DMS 273 treated with DMSO at 0.1 percent for 48 hours (cell line): Measurements from ENCODE around the gene CGB3.
"Not testable (repeated sequence)": the region's sequence is repeated elsewhere in the genome, so short reads cannot be mapped to it uniquely, and the experiment has no call there.

Experiments used
- DNase-seq: peaks from one replicate; lab custom pipeline; 2025; lab: John Stamatoyannopoulos, UW

The CGB3 gene

DNA sequence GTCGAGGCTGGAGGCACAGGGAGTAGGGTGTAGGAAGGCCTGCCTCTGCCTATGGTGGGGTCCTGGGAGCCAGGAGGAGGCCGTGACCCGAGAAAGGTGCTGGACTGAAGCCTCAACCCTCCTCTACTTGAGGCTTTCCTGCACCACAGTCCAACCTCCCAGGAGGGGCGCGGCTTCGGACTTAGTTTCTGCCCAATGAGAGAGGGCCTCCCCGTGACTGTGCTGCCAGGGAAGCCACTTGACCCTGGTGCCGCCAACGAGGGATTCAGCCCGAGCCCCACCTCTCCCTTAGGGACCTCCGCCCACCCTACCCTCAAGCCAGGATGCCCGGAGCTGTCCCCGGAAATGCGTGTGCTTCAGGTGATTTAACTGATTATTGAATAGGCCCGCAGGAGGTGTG is at the start of gene CGB3:
CGB3 (minus strand) TSS at position 101 of the 400 bp plus-strand sequence. CDS start 362 bp downstream, outside the sequence.
- DNase-seq, result not testable (repeated sequence)

DNA sequence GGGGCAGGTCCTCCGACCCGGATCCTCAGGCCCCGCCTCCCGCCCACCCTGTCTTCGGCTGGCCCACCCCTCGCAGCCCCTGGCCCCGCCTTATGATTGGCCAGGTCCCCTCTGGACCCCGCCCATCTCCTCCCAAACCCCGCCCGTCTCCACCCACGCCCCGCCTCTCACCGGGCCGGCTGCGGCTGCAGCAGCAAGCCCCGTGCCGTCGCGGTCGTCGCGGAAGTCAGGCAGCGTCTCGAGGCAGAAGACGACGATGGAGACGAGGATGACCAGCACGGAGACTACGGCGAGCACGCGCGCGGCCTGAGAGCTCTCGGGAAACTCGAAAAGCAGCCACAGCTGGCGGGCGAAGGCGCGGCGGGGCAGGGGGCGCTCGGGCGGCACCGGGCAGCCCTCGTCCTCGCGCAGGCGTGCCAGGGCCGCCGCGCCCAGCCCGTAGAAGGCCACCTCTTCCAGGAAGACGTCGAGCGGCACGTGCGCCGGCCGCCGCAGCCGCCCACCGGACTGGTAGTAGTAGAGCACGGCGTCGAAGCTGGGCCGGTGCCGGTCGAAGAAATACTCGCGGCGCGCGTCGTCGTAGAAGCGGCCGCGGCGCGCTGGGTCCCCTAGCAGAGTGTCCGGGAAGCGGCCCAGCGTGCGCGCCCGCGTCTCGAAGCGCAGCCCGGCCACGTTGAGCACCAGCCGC is 47.9 kb upstream of the CGB3 start:
- no peak for DNase-seq

DNA sequence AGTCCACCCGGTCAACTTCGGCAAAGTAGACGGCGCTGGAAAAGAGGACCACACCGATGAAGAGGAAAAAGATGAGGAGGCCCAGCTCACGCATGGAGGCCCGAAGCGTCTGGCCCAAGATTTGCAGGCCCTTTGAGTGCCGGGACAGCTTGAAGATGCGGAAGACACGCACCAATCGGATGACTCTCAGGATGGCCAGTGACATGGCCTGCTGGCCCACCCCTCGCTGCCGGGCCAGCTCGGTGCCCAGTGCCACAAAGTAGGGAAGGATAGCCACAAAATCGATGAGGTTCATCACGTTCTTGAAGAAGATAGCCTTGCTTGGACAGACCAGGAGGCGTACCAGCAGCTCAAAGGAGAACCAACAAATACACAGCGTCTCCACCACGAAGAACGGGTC is 46.3 kb upstream of the CGB3 start:
- no peak for DNase-seq

DNA sequence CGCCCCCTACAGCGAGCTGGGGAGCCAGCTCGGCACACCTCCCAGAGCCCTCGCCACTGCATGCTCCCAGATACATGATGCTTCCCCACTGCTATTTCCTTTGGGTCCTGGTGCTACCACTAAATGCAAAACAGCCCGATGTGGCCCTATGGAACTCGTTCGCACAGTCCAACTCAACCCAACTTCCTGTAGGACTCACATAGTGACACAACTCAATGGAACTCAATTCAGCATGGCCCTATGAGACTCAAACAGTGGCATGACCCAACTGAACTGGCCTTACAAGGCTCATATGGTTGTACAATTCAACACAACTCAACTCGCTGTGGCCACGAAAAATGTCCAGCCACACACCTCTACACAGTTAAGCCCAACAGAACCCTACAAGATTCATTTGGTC is 44.9 kb upstream of the CGB3 start:
- no peak for DNase-seq

DNA sequence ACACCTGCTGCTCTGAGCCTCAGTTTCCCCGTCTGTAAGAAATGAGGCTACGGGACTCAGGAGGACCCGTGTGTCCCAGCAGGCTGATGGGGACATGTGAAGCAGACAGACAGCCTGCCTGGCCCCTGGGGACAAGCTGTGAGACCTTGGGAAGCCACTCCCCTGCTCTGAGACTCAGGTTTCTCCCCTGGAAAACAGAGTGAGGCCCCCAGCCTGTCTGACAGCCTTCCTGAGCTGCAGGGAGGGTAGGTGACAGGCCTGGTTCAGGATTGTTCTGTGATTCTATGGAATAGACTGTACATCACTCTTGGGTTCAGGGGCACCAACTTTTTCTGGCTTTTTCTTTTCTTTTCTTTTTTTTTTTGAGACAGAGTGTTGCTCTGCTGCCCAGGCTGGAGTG is 43.4 kb upstream of the CGB3 start:
- no peak for DNase-seq

DNA sequence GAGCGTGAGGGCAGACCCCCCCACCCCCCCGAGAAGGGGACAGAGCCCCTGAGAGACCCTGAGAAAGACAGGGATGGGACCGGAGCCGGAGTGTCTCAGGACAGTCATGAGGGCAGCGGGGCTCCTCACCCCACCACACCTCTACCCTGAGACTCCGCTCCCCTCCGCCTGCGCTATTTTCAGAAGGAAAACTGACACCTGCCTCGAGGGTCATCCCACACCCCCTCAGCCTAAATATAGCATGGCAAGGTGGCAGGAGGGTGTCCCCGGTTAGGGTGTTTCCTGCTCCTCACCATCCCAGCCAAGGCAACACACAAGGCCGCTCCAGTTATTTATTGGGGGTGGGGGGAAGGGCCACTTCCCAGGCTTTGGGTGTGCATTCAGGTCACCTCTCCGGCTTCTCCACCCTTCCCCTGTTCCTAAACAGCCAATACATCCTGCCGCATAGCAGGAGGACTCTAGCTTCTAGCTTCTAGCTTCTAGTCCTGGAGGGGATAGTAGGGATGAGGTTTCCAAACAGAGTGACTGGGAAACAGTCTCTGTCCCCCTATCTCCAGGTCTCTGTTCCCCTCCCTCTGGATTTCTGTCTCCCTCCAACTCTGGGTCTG is 41.9 kb upstream of the CGB3 start:
- no peak for DNase-seq

DNA sequence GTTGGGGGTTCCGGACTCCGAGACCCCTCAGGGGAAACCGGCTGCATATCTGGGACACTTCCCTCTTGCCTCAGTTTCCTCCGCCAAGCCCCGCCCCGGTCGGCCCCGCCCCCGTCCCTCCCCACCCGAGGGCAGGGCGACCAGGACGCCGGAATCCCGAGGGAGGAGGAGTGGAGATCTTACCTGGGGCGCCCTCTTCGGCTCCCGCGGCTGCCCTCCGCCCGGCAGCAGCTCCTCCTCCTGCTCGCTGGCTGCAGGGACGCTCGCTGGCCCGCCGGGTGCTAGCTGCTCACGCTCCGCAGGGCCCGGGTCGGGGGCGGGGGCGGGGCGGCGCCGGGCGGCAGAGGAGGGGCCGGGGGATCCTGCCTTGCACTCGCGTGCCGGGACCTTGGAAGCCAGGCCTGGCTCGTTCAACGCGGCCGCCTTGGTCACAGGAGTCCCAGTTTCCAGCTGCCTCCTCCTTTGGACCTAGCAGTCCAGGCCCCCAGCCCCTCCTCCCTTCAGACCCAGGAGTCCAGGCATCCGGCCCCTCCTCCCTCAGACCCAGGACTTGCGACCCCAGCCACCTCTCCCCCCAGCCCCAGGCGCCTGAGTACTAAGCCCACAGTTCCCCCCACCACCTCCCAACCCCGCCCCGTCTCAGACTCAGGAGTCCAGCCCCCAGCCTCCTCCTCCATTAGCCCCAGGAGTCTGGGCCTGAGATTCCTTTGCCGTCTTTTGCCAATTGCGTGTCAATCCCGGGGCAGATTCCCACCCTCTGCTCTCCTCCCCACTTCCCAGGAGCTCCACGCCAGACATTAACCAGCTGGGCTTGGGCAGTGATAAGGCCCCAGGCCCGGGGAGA is 40.9 kb upstream of the CGB3 start, which contains the start of gene NTF4:
NTF4 (minus strand) TSS at position 51 of the 844 bp plus-strand sequence. CDS start 2,821 bp downstream, outside the sequence.
- DNase-seq, result no peak

DNA sequence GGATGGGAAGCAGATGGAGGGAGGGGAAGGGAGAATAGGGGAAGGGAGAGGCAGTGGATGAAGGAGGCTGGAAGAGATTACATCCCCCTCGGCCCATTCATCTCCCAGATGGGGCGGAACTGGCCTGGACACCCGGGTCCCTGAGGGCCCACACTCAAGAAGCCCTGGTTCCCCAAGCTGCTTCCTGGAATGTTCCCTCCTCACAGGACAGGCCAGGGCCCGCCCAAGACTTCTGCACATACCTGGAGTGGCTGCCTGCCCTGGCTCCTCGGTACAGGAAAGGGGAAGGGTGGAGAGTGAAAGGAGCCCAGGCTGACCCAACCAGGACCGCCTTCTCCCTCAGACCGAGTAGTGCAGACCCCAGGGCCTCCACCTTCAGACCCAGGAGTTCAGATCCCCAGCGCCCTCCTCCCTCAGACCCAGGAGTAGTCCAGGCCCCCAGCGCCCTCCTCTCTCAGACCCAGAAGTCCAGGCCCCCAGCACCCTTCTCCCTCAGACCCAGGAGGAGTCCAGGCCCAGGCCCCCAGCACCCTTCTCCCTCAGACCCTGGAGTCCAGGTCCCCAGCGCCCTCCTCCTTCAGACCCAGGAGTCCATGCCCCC is 40.0 kb upstream of the CGB3 start:
- DNase-seq, result no peak

DNA sequence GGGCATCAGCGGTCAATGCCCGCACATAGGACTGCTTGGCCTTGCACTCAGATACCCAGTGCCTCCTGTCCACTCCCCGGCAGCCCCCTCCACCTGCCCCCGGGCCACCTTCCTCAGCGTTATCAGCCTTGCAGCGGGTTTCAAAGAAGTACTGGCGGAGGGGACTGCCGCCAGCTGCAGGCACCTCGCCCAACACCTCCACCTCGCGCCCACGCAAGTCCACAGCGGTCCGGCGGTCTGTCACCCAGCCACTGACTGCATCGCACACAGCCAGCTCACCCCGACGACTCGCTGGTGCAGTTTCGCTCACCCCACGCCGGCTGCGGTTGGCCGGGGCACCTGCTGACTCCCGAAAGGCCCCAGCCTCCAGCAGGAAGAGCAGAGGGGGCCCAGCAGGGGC is 37.3 kb upstream of the CGB3 start:
- DNase-seq, result no peak

DNA sequence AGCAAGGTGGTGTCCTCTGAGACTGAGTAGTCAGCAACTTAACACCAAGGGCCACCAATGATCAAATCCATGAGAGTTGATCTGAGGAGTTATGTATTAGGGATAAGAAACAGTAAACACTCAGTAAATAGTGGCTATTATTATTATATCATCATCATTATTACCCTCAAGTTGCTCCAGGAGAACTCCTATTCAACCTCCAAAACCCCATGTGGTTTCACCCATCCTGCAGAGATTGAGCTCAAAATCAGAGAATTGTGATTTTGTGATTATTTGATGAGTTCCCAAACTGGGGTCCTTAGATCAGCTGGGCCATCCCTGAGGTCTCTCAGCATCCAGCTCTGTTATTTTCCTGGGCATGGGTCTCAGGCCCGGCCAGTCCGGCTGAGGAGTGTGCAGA is 36.9 kb upstream of the CGB3 start:
- no peak for DNase-seq

DNA sequence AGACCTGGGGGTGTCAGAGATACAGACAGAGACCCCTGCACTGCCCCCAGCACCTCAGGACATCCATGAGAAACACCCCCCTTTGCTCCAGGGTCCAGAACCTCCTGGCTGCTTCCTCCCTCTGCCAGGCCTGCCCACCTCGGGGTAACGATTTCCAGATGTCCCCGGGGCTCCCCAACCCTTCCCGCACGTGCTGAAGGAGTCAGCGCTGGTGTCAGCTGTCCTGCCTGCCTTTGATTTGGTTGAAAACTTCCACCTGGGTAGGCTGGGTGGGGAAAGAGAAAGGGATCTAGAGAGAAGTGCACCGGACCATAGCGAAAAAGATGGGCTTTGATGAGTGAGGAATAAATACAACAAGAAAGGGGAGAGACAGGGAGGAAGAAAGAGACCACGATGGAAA is 34.9 kb upstream of the CGB3 start:
- DNase-seq, result no peak

DNA sequence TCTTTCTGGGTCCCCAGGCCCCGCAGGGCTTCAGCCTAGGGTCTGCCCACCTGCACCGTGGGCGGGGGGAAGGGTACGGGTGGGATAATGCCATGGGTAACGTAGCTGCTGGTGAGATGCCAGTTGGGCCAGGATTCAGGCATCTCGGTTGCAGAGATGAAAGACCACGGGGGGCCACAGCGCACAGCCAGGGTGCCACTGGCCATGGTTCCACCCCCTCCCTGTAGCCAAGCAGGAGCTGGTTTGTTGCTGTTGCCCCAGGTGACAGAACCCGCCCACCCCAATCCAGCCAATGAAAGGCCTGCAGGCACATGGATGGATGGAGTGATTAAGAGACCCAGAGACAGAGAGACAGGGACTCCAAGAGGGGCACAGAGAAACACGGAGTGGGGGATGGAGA is 34.4 kb upstream of the CGB3 start:
- no peak for DNase-seq

DNA sequence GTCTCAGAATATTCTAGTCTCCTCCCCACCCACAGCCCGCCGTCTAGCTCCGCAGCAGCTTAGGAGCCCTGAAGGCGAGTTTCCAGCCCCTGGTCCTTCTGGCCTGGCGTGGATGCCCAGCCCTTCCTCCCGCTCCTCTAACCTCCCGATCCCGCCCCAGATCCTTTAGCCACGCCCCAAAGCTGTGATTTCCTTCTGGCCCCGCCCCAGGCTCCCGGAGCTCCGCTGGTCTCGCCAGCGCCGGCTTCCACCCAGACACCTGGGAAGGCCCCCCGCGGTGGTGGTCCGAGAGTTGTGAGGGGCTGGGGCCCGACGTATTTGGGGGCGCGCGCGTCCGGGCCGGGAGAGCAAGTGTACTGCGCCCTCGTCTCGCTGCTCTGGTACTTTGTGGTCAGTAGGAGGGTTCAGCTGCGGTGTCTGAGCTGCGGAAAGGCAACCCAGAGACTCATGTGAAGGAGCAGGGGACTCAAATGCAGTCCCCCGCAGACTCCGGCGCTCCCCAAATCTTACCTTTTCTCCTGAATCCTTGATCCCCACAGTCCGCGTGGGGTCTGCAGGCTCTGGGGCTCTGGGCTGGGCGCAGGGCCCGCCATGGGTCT is 33.6 kb upstream of the CGB3 start, which contains the start of gene CGB7:
CGB7 (minus strand) TSS at position 114 of the 599 bp plus-strand sequence. CDS start 2,374 bp downstream, outside the sequence.
- no peak for DNase-seq

DNA sequence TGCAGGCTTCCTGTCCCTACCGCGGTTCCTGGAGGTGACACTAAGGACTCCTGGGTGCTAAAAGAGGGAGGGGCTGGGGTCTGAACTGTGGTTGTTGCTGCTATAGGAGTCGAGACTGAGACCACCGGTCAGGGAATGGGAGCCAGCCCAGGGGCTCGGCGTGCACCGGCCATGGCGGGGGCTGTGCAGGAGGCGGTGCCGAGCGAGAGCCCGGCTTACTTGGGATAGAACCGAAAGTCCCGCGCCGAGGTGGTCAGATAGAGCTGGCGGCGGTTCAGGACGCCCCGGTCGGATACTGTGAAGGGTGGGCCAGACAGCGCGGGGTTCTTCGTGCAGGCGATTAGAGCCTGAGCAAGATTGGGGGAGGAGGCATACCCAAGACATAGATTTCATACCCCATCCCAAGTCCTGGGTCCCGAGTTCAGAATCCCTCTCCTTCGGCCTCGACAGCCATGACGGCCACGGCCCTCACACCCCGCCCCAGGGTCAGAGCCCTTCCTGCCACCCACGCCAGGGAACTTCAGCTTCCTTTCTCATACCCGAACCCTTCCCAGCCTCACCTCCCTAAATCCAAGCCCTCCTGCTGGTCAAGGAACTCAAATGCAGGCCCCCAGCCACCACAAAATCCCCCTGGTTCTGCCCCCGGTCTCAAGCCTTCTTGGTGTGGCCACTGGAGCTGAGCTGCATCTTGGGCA is 32.9 kb upstream of the CGB3 start:
- not testable (repeated sequence) for DNase-seq

DNA sequence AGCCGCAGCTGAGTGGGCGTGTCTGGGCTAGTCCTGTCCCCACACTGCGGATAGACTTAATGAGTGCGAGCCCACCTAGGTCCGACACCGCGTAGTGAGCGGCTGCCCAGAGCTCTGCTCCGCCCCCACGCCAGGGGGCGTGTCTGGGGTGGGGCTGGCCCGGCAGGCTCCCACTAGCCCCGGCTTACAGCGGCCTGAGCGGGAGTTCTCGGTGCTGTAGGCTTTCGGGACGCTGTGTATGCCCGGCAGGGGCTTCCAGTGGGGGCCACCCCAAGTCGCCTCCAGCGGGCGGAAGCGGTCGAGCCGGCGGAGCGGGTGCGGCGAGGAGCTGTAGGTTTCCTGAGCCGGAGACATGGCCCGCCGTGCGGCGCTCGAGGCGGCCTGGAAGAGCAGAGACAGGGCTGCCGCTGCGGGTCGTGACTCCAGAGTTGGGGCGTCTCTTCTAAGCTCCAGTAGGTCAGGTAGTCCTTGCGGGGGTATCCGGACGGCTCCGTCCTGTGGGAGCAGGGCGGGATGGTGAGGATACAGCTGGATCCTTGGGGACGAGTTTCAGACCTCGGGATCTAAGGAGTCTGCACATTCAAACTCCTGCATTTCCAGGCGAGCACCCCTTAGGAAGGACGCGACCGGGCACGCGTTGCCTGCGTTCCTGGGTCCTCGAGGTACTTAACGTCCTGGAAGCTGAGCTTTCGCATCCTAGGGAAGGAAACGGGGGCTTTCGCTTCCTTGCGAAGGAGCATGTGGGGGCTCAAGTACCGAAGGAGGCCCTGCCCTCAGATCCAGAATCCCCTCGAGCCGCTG is 32.2 kb upstream of the CGB3 start:
- no peak for DNase-seq

DNA sequence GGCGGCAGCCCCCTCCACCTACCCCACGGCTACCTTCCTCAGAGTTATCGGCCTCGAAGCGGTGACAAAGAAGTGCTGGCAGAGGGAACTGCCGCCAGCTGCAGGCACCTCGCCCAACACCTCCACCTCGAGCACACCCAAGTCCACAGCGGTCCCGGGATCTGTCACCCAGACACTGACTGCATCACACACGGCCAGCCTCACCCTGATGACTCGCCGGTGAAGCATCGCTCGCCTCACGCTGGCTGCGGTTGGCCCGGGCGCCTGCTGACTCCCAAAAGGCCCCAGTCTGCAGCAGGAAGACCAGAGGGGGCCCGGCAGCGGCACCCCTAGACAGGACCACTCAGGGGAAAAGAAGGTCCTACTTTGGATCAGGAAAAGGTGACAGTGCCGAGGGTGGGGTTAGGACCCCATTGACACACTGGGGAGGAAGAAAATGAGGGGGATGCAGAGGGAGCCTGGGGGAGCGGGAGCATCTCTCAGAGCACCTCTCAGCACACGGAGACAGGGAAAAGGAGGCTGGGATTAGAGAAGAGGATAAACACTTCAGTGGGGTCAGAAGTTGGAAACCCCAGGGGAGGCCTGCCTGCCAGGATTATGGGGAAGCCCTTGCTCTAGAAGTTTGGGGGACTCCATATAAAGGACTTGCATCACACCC is 26.4 kb upstream of the CGB3 start:
- not testable (repeated sequence) for DNase-seq

DNA sequence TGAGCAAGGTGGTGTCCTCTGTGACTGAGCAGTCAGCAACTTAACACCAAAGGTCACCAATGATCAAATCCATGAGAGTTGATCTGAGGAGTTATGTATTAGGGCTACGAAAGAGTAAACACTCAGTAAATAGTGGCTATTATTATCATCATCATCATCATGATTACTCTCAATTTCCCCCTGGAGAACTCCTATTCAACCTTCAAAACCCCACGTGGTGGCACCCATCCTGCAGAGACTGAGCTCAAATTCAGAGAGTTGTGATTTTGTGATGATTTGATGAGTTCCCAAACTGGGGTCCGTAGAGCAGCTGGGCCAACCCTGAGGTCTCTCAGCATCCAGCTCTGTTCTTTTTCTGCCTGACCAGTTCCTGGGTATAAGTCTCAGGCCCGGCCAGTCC is 25.7 kb upstream of the CGB3 start:
- DNase-seq, result not testable (repeated sequence)

DNA sequence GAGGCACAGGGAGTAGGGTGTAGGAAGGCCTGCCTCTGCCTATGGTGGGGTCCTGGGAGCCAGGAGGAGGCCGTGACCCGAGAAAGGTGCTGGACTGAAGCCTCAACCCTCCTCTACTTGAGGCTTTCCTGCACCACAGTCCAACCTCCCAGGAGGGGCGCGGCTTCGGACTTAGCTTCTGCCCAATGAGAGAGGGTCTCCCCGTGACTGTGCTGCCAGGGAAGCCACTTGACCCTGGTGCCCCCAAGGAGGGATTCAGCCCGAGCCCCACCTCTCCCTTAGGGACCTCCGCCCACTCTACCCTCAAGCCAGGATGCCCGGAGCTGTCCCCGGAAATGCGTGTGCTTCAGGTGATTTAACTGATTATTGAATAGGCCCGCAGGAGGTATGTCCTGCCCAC is 24.9 kb upstream of the CGB3 start, which contains the start of gene CGB8:
CGB8 (minus strand) TSS at position 101 of the 400 bp plus-strand sequence. CDS start 372 bp downstream, outside the sequence.
- DNase-seq, result not testable (repeated sequence)

DNA sequence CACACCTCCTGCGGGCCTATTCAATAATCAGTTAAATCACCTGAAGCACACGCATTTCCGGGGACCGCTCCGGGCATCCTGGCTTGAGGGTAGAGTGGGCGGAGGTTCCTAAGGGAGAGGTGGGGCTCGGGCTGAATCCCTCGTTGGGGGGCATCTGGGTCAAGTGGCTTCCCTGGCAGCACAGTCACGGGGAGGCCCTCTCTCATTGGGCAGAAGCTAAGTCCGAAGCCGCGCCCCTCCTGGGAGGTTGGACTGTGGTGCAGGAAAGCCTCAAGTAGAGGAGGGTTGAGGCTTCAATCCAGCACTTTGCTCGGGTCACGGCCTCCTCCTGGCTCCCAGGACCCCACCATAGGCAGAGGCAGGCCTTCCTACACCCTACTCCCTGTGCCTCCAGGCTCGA is 19.4 kb upstream of the CGB3 start, which contains the start of gene CGB5:
CGB5 (plus strand) TSS at position 301 of the 400 bp plus-strand sequence. CDS start 362 bp downstream, outside the sequence.
- DNase-seq, result not testable (repeated sequence)
